HT1080 (cell line): ENCODE data around the gene M1AP. TPM values are rescaled to one million over a fixed set of nuclear protein-coding genes. Genes with fewer than 3 reads are reported as not detected.

Experiments
- DNase-seq: peaks from one replicate; pipeline ENCODE4 v3.0.0-alpha.2; 2015; ENCODE audit warnings: low read depth
- polyA plus RNA-seq, 2 experiments: library from polyadenylated mRNA; depleted of rRNA; stranded (reverse); fragments of >200 nt; gene quantifications; 2 replicates each; pipeline ENCODE4 v1.2.3, GENCODE V29; 2015
- total RNA-seq: library from RNA; depleted of rRNA; stranded (reverse); fragments of >200 nt; shearing (Covaris generic); gene quantifications from 2 replicates; pipeline ENCODE4 v1.2.3, GENCODE V29; 2014; rRNA removed

Gene M1AP, protein sequence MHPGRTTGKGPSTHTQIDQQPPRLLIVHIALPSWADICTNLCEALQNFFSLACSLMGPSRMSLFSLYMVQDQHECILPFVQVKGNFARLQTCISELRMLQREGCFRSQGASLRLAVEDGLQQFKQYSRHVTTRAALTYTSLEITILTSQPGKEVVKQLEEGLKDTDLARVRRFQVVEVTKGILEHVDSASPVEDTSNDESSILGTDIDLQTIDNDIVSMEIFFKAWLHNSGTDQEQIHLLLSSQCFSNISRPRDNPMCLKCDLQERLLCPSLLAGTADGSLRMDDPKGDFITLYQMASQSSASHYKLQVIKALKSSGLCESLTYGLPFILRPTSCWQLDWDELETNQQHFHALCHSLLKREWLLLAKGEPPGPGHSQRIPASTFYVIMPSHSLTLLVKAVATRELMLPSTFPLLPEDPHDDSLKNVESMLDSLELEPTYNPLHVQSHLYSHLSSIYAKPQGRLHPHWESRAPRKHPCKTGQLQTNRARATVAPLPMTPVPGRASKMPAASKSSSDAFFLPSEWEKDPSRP
- 0.03 and 0.13 TPM in 2 replicates for total RNA-seq
- polyA plus RNA-seq (2015; cell fraction: cytosol; rRNA removed), result 0.07 and 0.17 TPM in 2 replicates
- polyA plus RNA-seq (2015; cell fraction: nucleus; rRNA removed), result 0.26 TPM in 1 of 2 replicates, not detected in the other

DNA sequence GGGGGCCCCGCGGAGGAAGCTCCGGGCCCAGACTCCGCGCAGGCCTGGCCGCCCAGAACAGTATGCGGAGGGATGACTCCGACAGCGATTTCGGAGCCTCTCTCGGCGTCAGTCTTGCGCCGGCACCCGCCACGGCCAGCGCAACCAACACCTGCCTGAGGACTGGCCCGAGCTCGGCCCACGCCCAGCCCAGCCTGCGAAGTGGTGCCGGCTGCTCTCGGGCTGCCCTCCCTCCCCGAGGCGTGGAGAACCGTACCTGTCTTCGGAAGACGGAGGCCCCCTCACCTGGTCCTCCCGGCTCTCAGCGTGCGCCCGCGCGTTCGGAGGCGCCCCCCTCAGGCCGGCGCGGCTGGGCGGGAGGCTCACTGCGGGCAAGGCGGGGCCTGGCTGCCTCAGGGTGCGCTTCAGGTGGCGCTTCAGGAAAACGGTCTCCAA, at the start of gene M1AP:
TSS of gene M1AP (minus strand) at position 322 of the 435 bp plus-strand sequence. CDS start 8,055 bp downstream, outside the sequence.
- DNase-seq, result no peak

DNA sequence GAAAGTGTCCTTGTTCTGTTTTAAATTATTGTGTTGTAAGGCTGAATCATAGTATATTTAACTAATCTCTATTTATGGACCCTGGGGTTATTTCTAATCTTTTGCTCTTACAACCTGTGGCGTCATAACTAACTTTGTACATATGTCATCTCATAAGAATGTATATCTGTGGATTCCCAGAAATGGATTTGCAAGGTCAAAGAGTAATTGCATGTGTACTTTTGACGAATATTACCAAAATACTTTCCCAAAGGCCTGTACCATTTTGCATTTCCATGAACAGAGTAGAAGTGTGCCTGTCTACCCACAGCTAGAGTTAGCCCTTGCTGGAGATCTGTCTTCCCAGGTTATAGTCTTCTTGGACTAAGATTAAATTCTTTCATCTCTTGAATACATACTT, 48.7 kb upstream of the M1AP start:
- no peak for DNase-seq

DNA sequence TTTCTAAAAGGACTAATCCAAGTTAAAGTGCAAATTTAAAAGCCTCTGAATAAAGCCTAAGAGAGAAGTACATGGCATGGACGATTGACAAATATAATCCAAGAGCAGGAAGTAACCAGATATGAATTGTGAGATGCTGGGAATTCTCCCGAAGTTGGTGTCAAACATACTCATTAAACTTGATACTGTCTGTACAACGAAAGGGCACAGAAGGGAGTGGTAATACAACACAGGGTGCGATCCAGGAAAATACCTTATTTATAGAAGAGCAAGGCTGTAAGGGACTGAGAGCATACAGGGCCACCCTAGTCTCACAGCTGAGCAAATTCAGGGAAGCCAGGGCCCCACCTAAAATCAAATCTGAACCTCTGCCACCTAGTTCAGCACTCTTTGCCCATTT, 47.5 kb upstream of the M1AP start:
- DNase-seq, result no peak

DNA sequence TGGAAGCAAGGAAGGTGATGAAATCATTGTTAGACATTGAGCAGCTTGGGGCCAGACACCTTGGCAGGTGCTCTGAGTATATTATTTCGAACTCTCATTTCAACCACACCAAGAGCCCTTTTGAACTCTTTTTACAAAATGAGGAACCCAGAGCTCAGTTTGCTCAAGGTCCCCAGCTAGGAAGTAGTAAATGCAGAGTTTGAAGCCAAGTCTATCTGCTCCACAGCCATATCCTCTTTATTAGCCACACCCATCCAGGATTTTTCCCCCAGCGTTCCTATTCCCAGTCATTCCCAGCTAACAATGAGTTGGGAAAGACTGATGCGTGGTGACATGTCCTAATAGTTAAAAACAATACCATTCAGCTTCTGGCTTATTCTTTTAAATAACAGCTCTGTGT, 46.2 kb upstream of the M1AP start:
- DNase-seq, result no peak

DNA sequence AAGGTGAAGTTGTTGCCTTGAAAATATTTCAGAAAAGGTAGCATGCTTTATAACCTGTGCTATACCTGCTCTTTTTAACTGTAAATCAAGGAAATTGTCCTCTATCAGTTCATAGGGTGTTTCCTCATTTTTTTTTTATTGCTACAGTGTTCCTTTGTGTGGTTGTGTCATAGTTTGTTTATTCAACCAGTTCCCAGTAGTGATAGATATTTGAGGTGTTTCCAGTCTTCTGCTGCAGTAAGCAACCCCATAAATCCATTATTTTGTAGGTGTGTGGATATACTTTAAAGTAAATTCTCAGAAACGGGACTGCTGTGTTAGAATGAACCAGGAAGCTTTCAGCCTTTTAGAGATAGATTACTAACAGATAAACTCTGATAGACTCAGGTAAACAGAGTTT, 45.5 kb upstream of the M1AP start:
- DNase-seq, result no peak

DNA sequence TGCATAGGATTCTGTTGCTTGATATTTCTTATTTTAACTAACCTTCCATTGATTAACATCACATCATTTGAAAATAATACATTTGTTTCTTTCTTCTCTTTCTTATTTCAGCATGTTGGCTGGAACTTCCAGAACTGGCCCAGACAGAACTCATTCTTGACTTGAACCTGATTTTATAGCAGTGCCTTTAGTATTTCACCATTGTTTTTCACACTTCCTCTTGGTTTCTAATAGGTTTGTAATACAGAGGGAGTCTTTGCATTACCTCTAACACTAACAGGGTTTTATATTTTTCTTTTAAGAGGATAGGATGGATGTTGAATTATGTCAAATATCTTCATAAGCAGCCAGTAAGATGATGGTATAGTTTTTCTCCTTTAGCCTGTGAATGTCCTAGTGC, 45.1 kb upstream of the M1AP start:
- no peak for DNase-seq

DNA sequence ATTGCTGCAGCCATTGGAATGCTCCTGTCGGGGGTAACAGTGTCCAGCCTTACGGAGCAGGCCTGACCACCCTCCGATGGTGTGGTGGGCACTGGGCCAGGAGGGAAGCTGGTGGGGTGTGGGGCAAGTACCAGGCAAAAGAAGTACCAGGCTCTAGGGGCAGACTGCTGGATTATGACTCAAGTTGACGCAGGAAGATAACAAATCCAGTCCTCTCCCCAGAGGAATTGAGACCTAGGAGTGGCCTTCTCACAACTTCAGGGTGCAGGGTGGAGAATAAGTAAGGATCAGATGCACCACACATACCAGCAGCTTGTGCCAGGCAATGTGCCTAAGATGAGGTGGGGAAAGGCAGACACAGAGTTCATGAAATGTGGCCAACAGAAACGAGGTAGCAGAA, 43.8 kb upstream of the M1AP start:
- DNase-seq, result no peak

DNA sequence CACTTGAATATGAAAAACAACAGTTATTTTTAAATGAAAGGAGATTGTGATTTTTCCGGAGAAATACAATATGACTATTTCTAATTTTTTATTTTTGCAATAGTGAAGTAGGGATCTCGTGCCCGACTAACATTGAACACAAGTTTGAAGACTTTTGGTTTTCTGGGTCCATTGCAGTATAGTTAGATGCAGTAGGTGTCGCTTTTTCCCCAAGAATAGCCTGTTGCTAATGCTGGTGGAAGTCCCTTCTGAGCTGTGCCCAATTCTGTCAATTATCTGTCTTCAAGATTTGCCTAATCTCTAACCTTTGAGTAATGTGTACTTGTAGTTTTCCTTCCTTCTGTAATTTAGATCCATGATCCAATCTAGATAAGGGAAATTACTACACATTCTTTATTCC, 42.4 kb upstream of the M1AP start:
- DNase-seq, result peak; percentile 62

DNA sequence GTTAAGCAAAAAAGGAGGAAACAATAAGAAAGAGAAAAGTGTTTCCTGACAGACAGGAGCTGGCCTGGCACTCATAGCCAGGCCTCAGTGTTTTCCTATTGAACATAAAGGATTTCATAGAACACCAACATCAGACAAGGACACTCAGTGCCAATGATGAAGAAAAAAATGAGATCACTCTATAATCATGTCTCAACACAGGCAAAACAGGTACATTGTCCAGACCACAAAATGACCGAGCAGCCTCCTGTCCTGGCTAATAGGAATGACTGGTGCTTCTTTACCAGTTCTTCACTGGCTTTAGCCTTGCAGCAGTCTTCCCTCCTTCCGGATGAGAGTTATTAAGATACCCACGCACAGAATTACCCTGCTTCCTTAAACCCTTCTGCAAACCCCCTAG, 41.5 kb upstream of the M1AP start:
- DNase-seq, result no peak

DNA sequence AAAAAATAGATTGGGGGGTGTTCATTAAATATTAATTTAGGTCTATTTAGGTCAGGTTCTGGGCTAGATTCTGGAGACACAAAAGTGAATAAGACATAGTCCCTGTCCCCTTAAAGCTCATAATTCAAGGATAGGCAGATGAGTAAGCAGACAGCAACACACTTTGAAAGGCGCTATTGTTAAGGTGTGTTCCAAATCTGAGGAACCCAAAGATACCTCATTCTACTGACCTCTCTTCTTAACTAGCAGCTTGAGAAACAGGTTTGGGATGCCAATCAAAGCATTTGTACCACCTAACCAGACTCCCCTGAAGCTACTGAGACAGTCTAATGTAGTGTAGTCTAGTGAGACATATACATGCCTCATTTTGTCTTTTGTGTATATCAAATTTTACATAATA, 40.8 kb upstream of the M1AP start:
- no peak for DNase-seq

DNA sequence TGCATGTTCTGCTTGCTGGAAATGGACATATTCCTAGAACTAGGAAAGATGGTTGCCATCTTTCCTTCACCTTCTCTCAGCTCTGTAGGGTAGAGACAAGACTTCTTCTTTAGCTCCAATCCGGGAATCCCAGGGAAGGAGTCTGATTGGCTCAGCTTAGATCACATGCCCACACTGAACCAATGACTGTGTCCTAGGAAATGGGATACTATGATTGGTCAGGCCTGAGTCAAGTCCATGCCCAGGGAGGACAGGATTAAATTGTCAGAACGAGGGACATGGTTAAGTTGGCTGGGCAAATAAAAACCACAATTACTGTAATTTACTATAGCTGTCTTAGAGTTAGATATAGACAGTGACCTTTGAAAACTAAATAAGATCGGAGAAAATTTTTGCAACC, 37.3 kb upstream of the M1AP start:
- no peak for DNase-seq

DNA sequence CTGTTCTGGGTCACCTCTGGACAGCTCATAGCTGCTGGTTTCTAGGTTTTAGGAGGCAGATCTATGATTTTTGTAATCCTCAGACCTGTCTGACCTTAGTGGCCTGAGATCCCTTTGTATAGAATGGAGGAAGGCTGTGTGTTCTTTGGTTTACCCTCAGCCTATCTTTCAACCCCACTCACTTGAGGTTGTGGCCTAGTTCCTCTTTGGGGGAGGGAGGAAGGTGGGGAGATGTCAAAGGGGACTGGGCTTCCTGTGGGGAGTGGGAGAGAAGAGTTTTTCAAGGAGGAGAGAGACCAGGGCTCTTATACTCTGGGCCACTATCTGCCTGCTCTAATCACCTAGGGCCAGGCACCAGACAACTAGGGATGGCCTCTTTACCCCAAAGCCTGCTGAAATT, 34.4 kb upstream of the M1AP start:
- DNase-seq, result no peak

DNA sequence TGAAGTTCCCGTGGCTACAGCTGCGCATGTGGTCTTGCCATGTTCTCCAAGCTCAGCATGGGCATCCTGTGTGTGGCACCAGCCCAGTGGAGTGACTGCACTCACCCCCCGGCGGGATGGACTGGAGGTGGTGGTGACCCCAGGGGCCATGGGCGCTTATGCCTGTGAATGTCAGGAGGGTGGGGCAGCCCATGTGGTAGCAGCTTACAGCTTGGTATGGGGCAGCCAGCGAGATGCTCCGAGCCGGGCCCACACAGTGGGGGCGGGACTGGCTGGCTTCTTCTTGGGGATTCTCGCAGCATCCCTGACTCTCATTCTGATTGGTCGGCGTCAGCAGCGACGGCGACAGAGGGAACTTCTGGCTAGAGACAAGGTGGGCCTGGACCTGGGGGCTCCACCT, 31.5 kb upstream of the M1AP start:
- DNase-seq, result no peak

DNA sequence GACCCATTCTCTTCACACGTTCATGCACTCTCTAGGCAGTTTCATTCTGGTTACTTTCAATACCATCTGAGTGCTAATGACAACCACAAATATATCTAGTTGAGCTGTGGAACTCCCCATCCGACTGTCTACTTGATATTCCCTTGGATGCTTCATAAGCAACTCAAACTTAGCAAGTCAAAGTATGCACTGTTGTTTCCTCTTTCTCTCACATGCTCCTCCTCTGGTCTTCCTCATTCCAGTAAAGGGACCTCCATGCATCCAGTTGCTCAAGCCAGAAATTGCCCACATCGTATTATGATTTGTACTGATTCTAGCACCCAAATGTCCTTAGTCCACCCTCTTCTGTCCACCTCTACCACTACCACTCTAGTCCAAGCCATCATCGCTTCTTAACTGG, 28.2 kb upstream of the M1AP start:
- DNase-seq, result no peak

DNA sequence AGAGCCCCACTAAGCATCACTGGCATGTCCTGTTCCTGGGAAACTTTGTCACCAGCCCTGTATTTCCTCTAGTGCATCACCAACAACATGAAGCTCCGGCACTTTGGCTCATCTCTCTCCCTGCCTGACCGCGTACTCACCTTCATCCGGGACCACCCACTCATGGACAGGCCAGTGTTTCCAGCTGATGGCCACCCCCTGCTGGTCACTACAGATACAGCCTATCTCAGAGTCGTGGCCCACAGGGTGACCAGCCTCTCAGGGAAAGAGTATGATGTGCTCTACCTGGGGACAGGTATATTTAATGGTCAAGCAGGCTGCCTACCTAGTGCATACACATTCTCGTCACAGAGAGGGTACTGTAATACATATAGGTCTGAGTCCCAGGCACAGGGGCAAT, 27.0 kb upstream of the M1AP start:
- no peak for DNase-seq

DNA sequence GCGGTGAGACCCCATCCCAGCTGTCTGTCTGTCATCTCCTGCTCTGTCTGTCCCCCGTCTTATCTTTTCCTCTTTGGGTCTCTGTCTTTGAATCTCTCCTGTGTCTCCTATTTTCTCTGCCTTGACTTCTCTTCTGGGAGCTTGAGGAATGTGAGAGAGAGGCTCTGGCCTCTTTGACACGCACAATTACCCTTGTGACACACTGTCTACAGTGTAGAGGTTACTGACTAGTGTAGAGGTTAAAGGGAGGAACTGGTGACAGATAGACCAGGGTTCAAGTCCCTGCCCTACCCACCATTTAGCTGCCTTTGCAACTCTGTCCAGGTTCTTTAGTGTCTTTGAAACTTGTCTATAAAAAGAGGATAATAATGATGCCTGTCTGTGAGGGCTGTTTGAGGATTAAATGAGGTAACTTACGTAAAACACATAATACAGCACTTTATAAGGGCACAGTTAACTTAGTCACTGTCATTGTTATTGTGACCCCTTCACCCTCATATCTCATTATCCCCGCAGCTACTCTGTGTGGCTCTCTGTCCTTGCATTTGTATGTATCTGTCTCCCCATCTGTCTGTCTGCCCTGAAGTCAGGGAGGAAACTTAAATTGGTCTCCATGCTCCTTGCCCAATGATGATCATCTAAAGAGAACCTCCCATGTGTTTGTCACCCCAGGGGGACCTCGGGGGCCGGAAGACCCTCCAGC, 25.8 kb upstream of the M1AP start:
- DNase-seq, result no peak

DNA sequence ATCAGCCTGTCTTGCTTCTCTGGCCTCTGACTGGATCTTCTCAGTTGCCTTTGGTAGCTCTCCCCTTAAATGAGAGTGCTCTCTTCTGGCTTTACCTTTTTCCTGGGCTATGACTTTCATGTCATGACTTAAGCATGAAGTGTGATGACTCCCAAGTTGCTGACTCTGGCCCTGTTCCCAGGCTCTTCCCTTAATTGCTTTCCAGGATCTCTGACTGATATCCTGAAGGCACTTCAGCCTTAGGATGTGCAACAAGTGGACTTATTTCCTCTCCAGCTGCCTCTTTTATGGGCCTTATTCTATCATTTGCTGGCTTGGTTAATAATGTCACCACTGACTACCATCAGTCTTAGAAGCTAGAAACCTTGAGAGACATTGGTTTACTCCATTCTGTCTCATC, 23.3 kb upstream of the M1AP start:
- DNase-seq, result peak; percentile 75

DNA sequence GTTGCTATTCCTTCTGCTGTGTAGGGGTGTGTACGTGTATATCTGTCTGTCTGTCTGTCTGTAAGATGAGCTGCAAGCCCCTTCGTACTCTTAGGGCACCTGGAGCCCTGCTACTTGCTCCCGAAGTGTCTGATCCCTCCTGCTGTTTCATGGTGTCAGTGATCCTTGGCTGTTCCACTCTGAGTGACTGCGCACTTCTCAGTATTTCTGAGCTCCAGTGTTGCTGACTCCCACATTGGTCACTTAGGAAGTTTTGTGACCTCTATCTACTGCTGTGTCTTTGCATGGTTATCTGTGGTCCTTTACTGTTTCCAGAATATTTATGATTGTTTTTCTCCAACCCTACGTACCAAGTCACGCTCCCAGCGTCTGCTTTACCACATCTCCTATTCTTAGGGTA, 22.1 kb upstream of the M1AP start:
- DNase-seq, result no peak

DNA sequence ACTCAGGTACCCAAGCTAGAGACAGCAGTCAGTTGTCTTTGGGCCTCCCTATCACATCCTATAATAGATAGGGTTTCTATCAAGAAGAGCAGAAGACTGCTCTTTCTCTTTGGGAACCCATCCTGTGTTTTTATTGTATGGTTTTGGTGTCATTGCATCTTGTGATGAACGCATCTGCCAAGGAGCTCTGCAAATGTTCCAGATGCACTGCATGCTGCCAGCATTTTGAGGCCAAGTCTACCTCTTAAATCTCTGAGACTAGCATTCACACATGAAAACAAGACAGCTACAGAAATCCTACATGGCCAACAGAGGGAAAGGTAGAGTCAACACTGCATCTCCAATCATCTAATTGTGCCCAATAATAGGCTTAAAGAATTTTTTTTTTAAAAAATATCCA, 20.0 kb upstream of the M1AP start:
- no peak for DNase-seq

DNA sequence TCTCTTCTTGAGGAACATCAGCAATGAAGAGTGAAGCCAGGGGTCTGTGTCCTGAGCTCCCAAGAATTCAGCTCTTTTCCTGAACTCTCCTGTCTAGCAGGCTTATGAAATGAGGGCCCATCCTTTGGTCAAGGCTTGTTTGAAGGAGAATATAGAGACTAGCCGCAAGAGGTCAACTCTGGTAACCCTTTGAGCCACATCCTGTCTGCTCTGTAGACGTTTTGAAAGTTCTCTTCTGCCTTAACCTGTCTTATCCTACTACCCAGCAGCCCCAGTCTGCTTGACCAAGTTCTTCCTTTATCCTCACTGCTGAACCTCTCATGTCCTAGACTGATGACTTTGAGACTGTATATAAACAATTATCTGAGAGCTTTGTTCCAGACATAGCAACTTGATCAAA, 11.3 kb upstream of the M1AP start:
- DNase-seq, result peak; percentile 19

DNA sequence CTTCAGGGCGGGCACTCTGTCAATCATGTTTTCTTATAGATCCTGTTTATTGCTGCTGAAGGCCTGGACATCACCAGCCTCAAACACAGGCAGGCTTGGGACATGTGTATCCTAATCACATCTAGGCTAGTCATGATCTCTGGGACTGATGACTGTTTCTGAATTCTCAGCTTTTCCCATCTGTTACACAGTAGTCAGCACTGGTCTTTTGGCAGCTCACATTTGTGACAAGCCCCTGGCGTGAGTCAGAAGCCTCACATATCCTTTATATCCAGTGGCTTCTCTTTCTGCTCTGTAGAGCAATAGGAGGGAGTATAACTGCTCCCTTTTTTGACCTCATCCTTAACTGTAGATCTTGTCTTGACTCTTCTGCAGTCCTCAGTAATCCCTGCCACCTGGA, 10.4 kb upstream of the M1AP start:
- peak; percentile 77 for DNase-seq

DNA sequence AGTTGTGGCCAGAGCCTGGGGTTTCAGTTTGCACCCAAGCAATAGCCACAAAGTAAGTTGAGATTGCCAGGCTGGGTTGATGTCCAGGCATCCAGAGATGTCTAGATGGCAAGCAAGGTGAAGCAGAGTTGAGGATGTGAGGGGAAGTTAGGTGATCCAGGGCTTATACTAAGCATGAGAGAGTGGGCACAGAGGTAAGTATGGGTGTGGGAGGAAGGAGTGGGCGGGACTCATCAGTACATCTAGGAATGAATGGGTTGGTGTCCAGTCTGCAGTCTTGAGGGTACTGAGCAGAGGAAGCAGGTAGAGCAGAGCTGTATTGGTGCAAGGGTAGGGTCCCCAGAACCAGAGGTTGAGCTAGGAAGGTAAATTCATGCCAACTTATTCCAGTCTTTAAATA, 7.4 kb upstream of the M1AP start:
- DNase-seq, result no peak
